ENCODE measurements around the gene ATG3. TPM values are rescaled to one million over a fixed set of nuclear protein-coding genes. Genes with fewer than 3 reads are reported as not detected.

Gene ATG3
- 10 to 100 TPM; 74.6 to 76.2 TPM for total RNA-seq

DNA sequence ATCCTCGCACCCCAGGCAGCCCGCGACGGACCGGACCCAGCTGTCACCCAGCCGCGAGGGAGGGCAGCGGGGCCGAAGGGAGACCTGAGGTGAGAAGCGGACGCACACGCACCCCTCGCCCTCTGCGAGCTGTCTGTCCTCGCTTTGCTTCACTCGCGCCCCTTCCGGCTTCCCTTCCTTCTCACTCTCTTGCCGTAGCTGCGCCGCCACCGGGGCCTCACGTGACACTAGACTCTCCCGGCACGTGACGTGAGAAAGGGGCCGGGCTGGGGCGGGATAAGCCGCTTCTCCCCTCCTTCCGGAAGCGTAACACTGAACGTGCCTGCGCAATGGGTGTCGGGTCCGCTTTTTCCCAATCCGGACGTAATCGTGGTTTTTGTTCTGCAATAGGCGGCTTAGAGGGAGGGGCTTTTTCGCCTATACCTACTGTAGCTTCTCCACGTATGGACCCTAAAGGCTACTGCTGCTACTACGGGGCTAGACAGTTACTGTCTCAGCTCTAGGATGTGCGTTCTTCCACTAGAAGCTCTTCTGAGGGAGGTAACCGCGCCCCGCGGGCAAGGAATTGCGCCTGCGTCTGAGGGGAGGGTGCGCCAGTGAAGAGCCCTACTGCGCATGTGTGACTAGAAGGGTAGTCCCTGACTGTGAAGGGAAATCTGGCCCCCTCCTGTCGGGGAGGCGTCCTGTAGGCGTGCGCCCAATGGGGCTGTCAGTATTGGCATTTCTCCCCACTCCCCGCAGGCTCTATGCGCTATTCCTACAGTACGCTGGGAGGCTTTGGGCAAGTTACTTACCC, at the start of gene ATG3, which contains the start of gene SLC35A5:
ATG3 (minus strand) TSS at position 229 of the 796 bp plus-strand sequence. CDS start 434 bp downstream, outside the sequence.
SLC35A5 (plus strand) TSS at position 312 of the 796 bp plus-strand sequence. CDS start 1,359 bp downstream, outside the sequence.
- Mint-ChIP-seq H3K9me3 (ENCODE audit: insufficient read depth) (no peaks in the 10 kb centered on the region), H3K4me3 (peak within 1 kb of the TSS; percentile 94), H3K27me3 (ENCODE audit: low read depth) (no peaks in the 10 kb centered on the region), H3K27ac (peak within 1 kb of the TSS; percentile 97), H3K4me1 (ENCODE audit: low read depth) (peaks cover 29% of the 10 kb centered on the region), H3K36me3 (ENCODE audit: low read depth) (peaks cover 29% of the 10 kb centered on the region)
- ChIA-PET POLR2A (interaction anchor here (0.7 to 1.9 kb wide), 10 partner anchors 10 to 458 kb away, joined by 3 to 6 read pairs (median 4); partner anchors contain the start of genes BTLA and CD200), CTCF (interaction anchor here (0.7 to 1.4 kb wide), 6 partner anchors 11 to 450 kb away, joined by 3 to 5 read pairs (median 3); no protein-coding TSS in a partner anchor)
- ATAC-seq, result peak; percentile 85
- peak; percentile 99 for DNase-seq

DNA sequence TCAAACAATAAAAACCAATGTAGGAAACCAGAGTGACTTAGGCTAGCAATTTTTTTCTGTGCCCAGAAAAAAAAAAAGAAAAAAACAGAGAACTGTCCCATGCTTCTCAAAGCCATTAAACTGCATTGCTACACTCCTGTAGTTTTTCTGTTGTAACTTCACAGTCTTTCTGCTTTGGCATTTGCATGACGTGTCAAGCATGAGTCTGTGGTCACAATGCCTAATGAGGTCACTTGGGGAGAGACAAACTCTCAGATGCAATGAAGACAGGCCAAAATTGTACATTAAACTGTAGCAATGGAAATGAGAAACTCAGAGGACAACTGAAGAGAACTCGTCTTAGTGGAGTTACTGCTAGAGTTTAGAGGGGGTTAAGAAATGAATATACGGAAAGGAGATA, 48.4 kb upstream of the ATG3 start:
- H3K36me3 Mint-ChIP-seq (ENCODE audit: low read depth), result no peaks in the 10 kb centered on the region
- no peaks in the 10 kb centered on the region for H3K9me3 Mint-ChIP-seq (ENCODE audit: insufficient read depth)
- no peak for DNase-seq
- ATAC-seq, result no peak
- H3K27ac Mint-ChIP-seq, result no peak overlapping the region
- H3K4me1 Mint-ChIP-seq (ENCODE audit: low read depth), result peaks cover 6% of the 10 kb centered on the region
- H3K27me3 Mint-ChIP-seq (ENCODE audit: low read depth), result peaks cover 15% of the 10 kb centered on the region
- no peak overlapping the region for H3K4me3 Mint-ChIP-seq
- POLR2A ChIA-PET, result no interaction called here
- CTCF ChIA-PET, result no interaction called here

DNA sequence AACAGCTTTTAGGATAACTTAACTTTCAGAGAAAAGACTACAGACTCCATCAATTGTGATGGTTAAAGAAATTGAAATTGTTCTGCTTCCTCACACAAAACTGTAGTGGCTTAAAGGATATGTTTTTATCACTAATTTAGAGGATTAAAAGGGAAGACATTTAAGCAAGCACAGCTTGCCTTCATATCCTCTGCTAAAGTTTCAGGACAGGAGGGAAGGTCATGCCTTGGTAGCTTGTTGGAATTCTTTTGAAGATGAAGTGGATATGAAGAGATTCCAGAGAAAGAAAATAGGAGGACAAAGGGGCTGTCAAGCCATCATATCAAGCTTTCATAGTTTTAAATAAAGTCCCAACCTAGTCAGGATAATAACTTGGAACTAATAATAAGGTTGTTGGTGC, 46.1 kb upstream of the ATG3 start:
- H3K4me1 Mint-ChIP-seq (ENCODE audit: low read depth), result peaks cover 12% of the 10 kb centered on the region
- no peaks in the 10 kb centered on the region for H3K9me3 Mint-ChIP-seq (ENCODE audit: insufficient read depth)
- H3K27ac Mint-ChIP-seq, result no peak overlapping the region
- DNase-seq, result no peak
- CTCF ChIA-PET, result interaction anchor here (1.6 to 2.0 kb wide), 2 partner anchors 9 to 26 kb away, joined by 3 to 11 read pairs; no protein-coding TSS in a partner anchor
- peaks cover 16% of the 10 kb centered on the region for H3K27me3 Mint-ChIP-seq (ENCODE audit: low read depth)
- no peak for ATAC-seq
- no peak overlapping the region for H3K4me3 Mint-ChIP-seq
- H3K36me3 Mint-ChIP-seq (ENCODE audit: low read depth), result no peaks in the 10 kb centered on the region
- POLR2A ChIA-PET, result no interaction called here

DNA sequence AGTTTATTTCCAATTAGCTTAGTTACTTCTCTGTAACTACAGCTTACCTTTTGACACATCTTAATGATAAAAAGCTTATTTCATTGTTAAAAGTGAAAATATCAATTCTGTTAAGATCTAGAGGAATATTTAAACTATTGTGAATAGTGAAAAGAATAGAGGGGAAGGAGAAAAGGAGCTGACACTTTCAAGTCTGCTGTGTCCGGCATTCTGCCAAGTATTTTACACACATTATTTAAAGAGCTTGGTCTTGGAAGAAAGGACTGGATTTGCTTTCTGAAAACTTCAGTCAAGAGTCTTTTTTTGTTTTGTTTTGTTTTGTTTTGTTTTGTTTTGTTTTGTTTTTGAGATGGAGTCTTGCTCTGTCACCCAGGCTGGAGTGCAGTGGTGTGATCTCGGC, 44.3 kb upstream of the ATG3 start:
- POLR2A ChIA-PET, result no interaction called here
- CTCF ChIA-PET, result interaction anchor here (1.3 to 2.4 kb wide), 2 partner anchors 23 to 369 kb away, joined by 4 to 6 read pairs; partner anchors contain the start of gene CD200R1

DNA sequence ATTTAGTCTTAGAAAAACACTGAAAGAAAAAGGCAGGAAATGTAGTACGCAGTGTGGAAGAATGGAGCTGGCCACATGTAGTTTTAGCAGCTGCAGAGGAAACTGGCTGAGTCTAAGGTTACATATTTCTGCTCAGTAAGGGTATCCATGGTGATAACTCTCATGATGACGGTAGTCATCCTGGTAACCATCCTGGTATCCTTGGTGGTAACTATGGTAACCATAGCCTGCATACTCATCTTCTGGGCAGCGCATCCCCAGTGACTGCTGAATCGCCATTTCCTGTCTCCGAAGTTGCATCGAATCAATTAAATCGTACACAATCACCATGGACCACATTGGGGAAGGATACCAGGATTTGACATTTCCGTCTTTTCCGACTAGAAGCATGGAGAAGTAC, 43.5 kb upstream of the ATG3 start:
- POLR2A ChIA-PET, result no interaction called here
- Mint-ChIP-seq H3K4me3 (no peak overlapping the region), H3K9me3 (ENCODE audit: insufficient read depth) (no peaks in the 10 kb centered on the region), H3K4me1 (ENCODE audit: low read depth) (peaks cover 21% of the 10 kb centered on the region), H3K27me3 (ENCODE audit: low read depth) (peaks cover 10% of the 10 kb centered on the region), H3K27ac (no peak overlapping the region), H3K36me3 (ENCODE audit: low read depth) (no peaks in the 10 kb centered on the region)
- CTCF ChIA-PET, result interaction anchor here (1.3 to 2.4 kb wide), 2 partner anchors 22 to 369 kb away, joined by 4 to 6 read pairs; partner anchors contain the start of gene CD200R1
- DNase-seq, result no peak
- peak; percentile 64 for ATAC-seq

More for the DNA sequence above, 44.3 kb upstream of the ATG3 start:
- H3K4me3 Mint-ChIP-seq, result no peak overlapping the region
- no peaks in the 10 kb centered on the region for H3K9me3 Mint-ChIP-seq (ENCODE audit: insufficient read depth)
- H3K4me1 Mint-ChIP-seq (ENCODE audit: low read depth), result peaks cover 21% of the 10 kb centered on the region
- no peak for DNase-seq
- H3K36me3 Mint-ChIP-seq (ENCODE audit: low read depth), result no peaks in the 10 kb centered on the region
- H3K27me3 Mint-ChIP-seq (ENCODE audit: low read depth), result peaks cover 11% of the 10 kb centered on the region
- ATAC-seq, result no peak
- no peak overlapping the region for H3K27ac Mint-ChIP-seq

DNA sequence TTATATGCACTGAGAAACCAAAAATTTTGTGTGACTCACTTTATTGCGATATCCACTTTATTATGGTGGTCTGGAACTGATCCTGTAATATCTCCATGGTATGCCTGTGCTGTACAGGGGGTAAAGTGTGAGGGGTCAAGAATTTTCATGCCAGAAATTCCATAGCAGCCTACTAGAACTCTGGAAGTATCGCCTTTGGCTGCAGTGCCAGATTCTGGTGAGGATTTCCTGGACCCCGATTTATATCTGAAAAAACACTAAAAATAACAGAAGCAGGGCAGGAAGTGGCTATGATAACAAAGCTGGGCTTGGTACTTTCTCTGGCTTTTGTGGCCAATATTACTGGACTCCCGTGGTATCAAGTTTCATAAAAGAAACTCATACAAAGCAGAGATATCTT, 42.8 kb upstream of the ATG3 start:
- no peak overlapping the region for H3K27ac Mint-ChIP-seq

DNA sequence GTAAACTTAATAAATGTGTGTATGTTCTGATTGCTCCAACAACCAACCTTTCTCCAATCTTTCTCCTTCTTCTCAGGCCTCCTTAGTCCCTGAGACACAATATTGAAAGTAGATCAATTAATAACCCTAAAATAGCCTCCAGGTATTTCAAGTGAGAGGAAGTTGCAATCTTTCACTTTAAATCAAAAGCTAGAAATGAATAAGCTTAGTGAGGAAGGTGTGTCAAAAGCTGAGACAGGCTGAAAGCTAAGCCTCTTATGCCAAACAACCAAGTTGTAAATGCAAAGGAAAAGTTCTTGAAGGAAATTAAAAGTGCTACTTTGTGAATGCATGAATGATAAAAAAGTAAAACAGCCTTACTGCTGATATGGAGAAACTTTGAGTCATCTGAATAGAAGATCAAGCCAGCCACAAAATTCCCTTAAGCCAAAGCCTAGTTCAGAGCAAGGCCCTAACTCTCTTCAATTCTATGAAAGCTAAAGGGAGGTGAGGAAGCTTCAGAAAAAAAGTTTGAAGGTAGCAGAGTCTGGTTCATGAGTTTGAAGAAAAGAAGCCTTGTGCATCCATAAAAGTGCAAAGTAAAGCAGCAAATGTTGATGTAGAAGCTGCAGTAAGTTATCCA, 40.6 kb upstream of the ATG3 start:
- no peak for ATAC-seq
- Mint-ChIP-seq H3K27ac (no peak overlapping the region), H3K9me3 (ENCODE audit: insufficient read depth) (no peaks in the 10 kb centered on the region), H3K36me3 (ENCODE audit: low read depth) (no peaks in the 10 kb centered on the region), H3K27me3 (ENCODE audit: low read depth) (peaks cover 5% of the 10 kb centered on the region), H3K4me3 (no peak overlapping the region), H3K4me1 (ENCODE audit: low read depth) (peaks cover 21% of the 10 kb centered on the region)
- no peak for DNase-seq
- ChIA-PET CTCF (interaction anchor here (1.0 to 1.9 kb wide), 3 partner anchors 11 to 40 kb away, joined by 4 to 8 read pairs (median 4); no protein-coding TSS in a partner anchor), POLR2A (interaction anchor here (0.6 kb wide), 1 partner anchor 453 kb away, joined by 3 read pairs; no protein-coding TSS in a partner anchor)

More for the DNA sequence above, 42.8 kb upstream of the ATG3 start:
- Mint-ChIP-seq H3K36me3 (ENCODE audit: low read depth) (no peaks in the 10 kb centered on the region), H3K4me3 (no peak overlapping the region), H3K27me3 (ENCODE audit: low read depth) (peaks cover 10% of the 10 kb centered on the region), H3K4me1 (ENCODE audit: low read depth) (peaks cover 21% of the 10 kb centered on the region), H3K9me3 (ENCODE audit: insufficient read depth) (no peaks in the 10 kb centered on the region)
- ChIA-PET POLR2A (no interaction called here), CTCF (interaction anchor here (2.4 kb wide), 1 partner anchor 22 kb away, joined by 6 read pairs; no protein-coding TSS in a partner anchor)
- ATAC-seq, result no peak
- DNase-seq, result no peak

DNA sequence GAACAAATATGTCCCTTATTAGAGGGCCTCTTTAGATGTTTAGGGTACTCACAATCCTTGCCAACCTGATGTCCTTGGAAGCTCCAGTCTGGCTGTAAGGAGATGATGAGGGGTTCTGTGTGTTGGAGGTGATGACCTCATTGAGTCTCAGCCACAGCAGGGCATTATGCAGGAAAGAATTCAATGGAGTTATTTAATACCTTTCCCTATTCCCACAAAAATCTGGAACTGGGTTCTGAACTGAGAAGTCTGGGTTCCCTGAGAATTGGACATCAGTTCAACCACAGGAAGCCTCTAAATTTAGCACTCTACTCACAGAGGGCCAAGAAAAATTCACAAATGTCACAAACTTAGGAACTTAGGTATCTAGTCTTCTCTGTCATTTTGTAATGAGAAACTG, 37.0 kb upstream of the ATG3 start:
- POLR2A ChIA-PET, result no interaction called here
- DNase-seq, result no peak
- ATAC-seq, result no peak
- Mint-ChIP-seq H3K9me3 (ENCODE audit: insufficient read depth) (no peaks in the 10 kb centered on the region), H3K36me3 (ENCODE audit: low read depth) (no peaks in the 10 kb centered on the region), H3K27me3 (ENCODE audit: low read depth) (no peaks in the 10 kb centered on the region), H3K4me1 (ENCODE audit: low read depth) (peaks cover 9% of the 10 kb centered on the region), H3K4me3 (no peak overlapping the region), H3K27ac (no peak overlapping the region)
- CTCF ChIA-PET, result interaction anchor here (1.0 to 2.8 kb wide), 2 partner anchors 17 to 45 kb away, joined by 3 to 10 read pairs; no protein-coding TSS in a partner anchor

DNA sequence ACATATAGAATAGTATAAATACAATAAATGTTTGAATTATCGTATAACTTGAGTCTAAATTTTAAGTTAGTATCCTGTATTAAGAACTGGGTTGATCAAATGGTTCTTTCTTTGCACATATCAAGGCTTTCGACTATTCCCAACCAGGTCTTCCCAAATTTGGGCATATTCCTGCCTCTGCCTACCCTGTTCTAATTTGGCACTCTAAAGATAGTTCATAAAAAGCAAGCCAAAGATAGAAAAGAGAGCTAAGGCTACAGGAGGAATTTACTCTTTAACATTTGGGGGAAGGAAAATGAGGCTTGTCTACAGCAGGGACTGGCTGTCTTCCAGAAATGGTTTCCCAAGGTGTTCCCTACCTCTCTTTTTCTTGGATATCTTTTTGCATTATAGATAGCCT, 36.2 kb upstream of the ATG3 start:
- ATAC-seq (no peak), DNase-seq (no peak)
- ChIA-PET POLR2A (no interaction called here), CTCF (interaction anchor here (1.0 to 2.8 kb wide), 2 partner anchors 16 to 45 kb away, joined by 3 to 10 read pairs; no protein-coding TSS in a partner anchor)
- no peak overlapping the region for H3K27ac Mint-ChIP-seq
- H3K4me3 Mint-ChIP-seq, result no peak overlapping the region
- no peaks in the 10 kb centered on the region for H3K9me3 Mint-ChIP-seq (ENCODE audit: insufficient read depth)
- H3K27me3 Mint-ChIP-seq (ENCODE audit: low read depth), result no peaks in the 10 kb centered on the region
- H3K4me1 Mint-ChIP-seq (ENCODE audit: low read depth), result peaks cover 9% of the 10 kb centered on the region
- peaks cover 3% of the 10 kb centered on the region for H3K36me3 Mint-ChIP-seq (ENCODE audit: low read depth)

DNA sequence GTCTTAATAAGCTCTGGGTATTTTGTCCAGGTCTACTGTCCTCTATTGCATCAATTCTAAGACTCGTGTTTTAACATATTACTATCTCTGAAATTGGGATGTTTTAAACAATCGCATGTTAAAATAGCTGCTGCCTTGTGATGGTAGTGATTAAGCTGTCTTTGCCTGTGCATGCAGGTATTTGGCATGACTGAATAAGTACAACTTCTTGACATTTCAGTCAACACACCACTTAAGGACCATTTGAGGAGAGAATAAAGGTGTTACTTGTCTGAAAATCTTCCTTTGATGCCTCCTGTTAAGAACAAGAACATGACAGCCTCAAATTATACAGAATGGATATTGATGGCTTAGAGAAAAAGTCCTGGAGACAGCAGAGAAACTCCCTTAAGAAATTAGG, 33.1 kb upstream of the ATG3 start:
- CTCF ChIA-PET, result interaction anchor here (1.1 to 4.9 kb wide), 3 partner anchors 8 to 381 kb away, joined by 3 to 23 read pairs (median 3); no protein-coding TSS in a partner anchor
- ATAC-seq (no peak), DNase-seq (no peak)
- H3K4me3 Mint-ChIP-seq, result no peak overlapping the region
- no peak overlapping the region for H3K27ac Mint-ChIP-seq
- H3K27me3 Mint-ChIP-seq (ENCODE audit: low read depth), result no peaks in the 10 kb centered on the region
- peaks cover 4% of the 10 kb centered on the region for H3K4me1 Mint-ChIP-seq (ENCODE audit: low read depth)
- POLR2A ChIA-PET, result no interaction called here
- peaks cover 8% of the 10 kb centered on the region for H3K36me3 Mint-ChIP-seq (ENCODE audit: low read depth)
- no peaks in the 10 kb centered on the region for H3K9me3 Mint-ChIP-seq (ENCODE audit: insufficient read depth)

DNA sequence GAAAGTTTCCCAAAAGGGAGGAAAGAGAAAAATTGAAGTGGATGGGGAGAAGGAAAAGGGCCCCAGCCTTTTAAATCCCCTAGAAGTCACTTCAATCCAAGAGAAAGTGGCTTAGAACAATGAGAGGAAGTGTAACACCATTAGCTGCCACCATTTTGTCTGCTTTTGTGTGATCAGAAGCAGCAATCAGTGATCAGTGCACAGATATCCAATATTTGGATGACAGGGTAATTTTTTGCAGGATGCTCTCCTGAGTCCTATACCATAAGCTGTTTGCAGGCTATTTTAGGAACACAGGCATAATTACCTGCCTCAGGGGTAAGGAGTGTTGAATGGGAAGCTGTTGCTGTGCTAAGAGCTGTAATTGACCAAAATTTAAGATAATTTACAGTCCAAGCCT, 31.5 kb upstream of the ATG3 start:
- H3K9me3 Mint-ChIP-seq (ENCODE audit: insufficient read depth), result no peaks in the 10 kb centered on the region
- CTCF ChIA-PET, result interaction anchor here (4.9 kb wide), 1 partner anchor 11 kb away, joined by 23 read pairs; no protein-coding TSS in a partner anchor

More for the DNA sequence above, 31.5 kb upstream of the ATG3 start:
- DNase-seq (no peak), ATAC-seq (no peak)
- H3K36me3 Mint-ChIP-seq (ENCODE audit: low read depth), result peaks cover 13% of the 10 kb centered on the region
- H3K27me3 Mint-ChIP-seq (ENCODE audit: low read depth), result no peaks in the 10 kb centered on the region
- POLR2A ChIA-PET, result no interaction called here
- H3K4me1 Mint-ChIP-seq (ENCODE audit: low read depth), result peaks cover 4% of the 10 kb centered on the region
- no peak overlapping the region for H3K27ac Mint-ChIP-seq
- no peak overlapping the region for H3K4me3 Mint-ChIP-seq

All from activated CD8-positive, alpha-beta T cell treated with anti-CD3 and anti-CD28 coated beads, Interleukin-2, amount 10 ng/mL, durations not matched to agents 7 days and 5 days (primary cell).